TTC549 (cell line): ENCODE results near the gene BMP6.

Experiments used
- FAIRE-seq: peaks from 2 replicates; lab custom pipeline; 2012; peaks lifted over from hg19 to GRCh38; lab: Jason Lieb, UNC

BMP6 gene

GRCh38 chr6:7906741-7907140 is 180.8 kb downstream of the BMP6 start:
- no peak for FAIRE-seq

GRCh38 chr6:7907159-7907558 is 181.3 kb downstream of the BMP6 start:
- FAIRE-seq: no peak

GRCh38 chr6:7909323-7910276 is 183.7 kb downstream of the BMP6 start:
- no peak for FAIRE-seq

- FAIRE-seq: no peak
These were observed 184.4 kb downstream of the BMP6 start for GRCh38 chr6:7910298-7910653.

GRCh38 chr6:7910654-7911344 is 184.9 kb downstream of the BMP6 start, which contains the start of gene TXNDC5:
Gene TXNDC5, minus strand, starts transcription at chr6:7910788. Its CDS starts 12 bp downstream, at chr6:7910776.
- no peak for FAIRE-seq

GRCh38 chr6:7911345-7911725 is 185.4 kb downstream of the BMP6 start:
- FAIRE-seq: no peak

GRCh38 chr6:7912024-7912423 is 186.1 kb downstream of the BMP6 start:
- FAIRE-seq: no peak

GRCh38 chr6:7912736-7913517 is 187.0 kb downstream of the BMP6 start:
- FAIRE-seq: no peak

GRCh38 chr6:7914311-7914710 is 188.4 kb downstream of the BMP6 start:
- FAIRE-seq: no peak

DNA sequence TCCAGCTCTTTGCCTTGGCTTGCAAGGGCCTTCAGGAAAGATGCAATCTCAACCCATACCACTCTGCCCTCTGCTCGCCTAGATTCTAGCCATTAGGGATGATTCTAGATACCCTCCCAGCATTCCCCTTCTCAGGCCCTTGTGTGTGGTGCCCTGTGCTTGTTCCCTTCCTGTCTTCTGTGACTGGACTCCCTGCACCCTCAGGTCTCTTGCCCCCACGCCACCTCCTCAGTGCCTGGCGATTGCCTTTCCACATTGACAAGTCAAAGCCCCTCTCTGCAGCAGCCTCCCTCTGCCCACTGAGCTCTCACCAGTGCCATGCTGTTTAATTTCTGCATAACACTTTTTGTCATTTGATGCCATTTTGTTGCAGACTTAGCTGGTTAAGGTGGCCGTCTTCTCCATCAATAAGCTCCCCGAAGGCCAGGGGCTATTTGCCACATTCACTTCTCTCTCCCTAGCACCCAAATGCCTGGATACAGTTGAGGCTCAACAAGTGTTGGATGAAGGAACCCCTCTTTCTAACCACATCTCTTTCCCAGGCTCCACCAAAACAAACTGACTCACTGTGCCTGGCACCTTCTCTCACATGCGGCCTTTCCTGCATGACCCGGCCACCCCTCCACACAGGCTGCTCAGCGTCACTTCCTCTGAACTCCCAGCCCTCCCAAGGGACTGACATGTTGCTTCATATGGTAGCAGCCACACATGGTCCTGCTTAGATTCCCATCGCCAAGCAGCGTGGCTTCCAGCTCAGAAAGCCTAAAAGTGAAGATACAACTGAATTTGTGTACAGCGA is 189.3 kb downstream of the BMP6 start:
- no peak for FAIRE-seq

DNA sequence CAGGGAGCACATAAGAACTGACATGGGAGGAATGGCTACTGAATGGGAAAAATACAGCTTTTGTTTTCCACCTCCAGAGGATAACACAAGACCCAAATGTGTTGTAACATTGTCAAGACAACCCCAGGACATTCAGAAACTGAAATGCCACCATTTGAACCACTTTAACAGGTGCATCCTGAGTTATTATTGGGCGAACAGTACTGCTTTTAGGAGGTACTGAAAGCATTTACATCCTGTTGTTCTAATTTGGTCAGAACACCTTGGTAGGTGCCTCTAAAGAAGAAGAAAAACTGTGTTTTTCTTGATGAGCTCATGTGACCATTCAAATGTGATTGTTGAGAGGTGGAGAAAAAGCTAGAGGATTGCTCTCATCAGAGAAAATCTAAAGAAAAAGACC is 191.1 kb downstream of the BMP6 start:
- no peak for FAIRE-seq

DNA sequence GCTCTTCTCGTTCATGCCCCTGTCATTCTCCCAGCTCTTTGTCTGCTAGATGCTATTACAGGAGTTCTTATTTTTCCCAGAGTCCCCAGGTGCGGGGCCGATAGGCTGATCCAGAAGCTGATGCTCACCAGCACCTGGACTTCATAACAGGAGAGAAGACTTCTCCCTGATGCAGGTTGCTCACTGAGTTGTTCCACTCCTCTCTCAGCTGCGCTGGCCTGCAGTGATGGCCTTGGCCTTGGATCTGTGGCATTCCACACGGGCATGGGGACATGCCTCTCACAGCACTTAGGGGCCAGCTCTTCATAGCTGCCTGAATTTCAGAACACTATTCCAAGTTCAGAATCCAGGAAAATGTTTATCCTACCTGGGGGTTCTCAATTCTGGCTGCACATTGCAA is 191.8 kb downstream of the BMP6 start:
- no peak for FAIRE-seq

DNA sequence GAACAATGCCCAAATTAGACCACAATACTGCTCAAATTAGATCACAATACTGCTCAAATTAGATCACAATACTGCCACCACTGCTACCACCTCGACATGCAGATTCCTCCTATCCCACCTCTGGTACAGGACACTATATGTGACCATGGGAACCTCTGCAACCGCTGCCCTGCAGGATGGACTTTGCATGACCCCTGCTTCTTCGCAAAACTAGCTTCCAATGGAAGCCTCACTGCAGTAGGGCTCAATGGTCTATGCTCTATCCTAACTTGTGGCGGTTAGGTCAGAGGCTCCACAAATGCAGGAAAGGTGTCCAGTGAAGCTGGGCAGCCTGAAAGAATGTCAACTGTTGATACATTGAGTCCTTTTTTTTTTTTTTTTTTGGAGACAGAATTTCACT is 192.5 kb downstream of the BMP6 start:
- no peak for FAIRE-seq

DNA sequence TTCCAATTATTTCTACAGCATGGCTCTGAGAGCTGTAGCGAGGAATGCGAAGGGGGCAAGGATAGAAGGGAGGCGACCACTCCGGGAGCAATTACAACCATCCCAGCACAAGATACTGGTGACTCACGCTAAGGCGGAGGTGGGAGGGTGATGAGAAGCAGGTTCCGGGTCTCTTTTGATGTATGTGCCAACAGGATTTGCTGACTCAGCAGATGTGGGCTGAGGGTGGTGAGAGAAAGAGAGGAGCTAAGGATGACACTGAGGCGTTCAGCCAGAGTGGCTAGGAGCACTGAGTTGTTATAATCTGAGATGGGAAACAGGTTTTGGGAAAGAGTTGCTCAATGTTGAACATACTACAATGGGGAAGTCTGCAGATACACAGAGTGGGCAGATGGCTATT is 194.0 kb downstream of the BMP6 start:
- FAIRE-seq: no peak

DNA sequence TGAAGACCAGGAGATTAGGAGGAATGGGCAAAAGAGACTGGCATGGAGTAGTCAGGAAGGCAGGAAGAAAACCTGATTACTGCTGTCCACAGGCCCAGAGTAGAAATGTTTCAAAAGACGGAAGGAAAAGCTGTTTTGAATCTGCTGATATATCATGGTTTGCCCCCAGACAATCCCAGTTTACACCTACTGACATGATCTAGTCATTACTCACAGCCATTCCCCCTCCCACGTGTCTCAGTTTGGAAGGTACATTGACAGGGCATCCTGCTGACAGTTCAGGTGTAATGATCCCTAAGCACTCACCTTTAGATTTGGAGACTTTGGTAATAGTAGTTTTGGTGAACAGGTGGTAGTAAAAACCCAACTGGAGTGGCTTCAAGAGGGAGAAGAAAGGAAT is 194.5 kb downstream of the BMP6 start:
- FAIRE-seq: no peak

- no peak for FAIRE-seq
These were observed 195.1 kb downstream of the BMP6 start for GRCh38 chr6:7921046-7921445.

- no peak for FAIRE-seq
These were observed 195.8 kb downstream of the BMP6 start for GRCh38 chr6:7921632-7922092.

- FAIRE-seq: no peak
These were observed 196.7 kb downstream of the BMP6 start for GRCh38 chr6:7922596-7922995.

DNA sequence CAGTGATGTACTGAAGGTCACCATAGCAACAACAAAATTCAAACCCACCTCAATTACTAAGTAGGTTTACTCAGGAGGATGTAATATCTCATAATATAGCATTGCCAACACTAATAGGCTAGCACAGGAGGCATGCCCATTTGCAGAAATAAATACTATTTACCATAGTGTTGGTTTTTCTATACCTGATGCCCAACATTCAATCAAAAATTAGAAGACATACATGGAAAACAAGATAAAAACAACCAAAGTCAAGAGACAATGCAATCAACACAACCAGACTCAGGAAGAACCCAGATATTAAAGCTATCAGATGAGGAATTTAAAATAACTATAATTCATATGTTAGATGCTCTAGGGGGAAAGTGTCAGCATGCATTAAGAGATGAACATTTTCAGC is 199.0 kb downstream of the BMP6 start:
- no peak for FAIRE-seq
